GM06990 (cell line): ENCODE data around the gene FOXK1.
"Not testable (repeated sequence)": the region's sequence is repeated elsewhere in the genome, so short reads cannot be mapped to it uniquely, and the experiment has no call there.

Experiments used
- DNase-seq: peaks from one replicate; pipeline ENCODE4 v3.0.0-alpha.2; 2011; ENCODE audit not compliant: insufficient read length; ENCODE audit errors: extremely low read depth
- H3K27me3 ChIP-seq: replicated peaks from 2 replicates; pipeline ENCODE4 v1.6.0; 2011; ENCODE audit warnings: low read length; ENCODE audit not compliant: control insufficient read depth, insufficient read depth
- H3K36me3 ChIP-seq: 2 replicates; pipeline ENCODE4 v1.5.1; 2011; ENCODE audit warnings: low read length; ENCODE audit not compliant: control insufficient read depth, insufficient read depth
- H3K4me3 ChIP-seq: replicated peaks from 2 replicates; pipeline ENCODE4 v1.5.1; 2011; ENCODE audit warnings: low read depth, mild to moderate bottlenecking, control low read depth, low read length
- CTCF ChIP-seq: IDR thresholded peaks from 2 replicates; pipeline ENCODE4 v1.5.1; 2011; ENCODE audit warnings: low read length, control low read depth, mild to moderate bottlenecking, inconsistent platforms; ENCODE audit not compliant: insufficient read depth, poor library complexity, severe bottlenecking

Gene FOXK1

GRCh38 chr7:4670791-4671190, 11.3 kb upstream of the FOXK1 start:
- H3K27me3 ChIP-seq, result no peaks in the 10 kb centered on the region
- no peak overlapping the region for H3K4me3 ChIP-seq
- no peaks in the 10 kb centered on the region for H3K36me3 ChIP-seq
- no peak for DNase-seq
- no peak for TF ChIP-seq CTCF

- no peak overlapping the region for H3K4me3 ChIP-seq
- no peaks in the 10 kb centered on the region for H3K36me3 ChIP-seq
- DNase-seq, result no peak
- no peaks in the 10 kb centered on the region for H3K27me3 ChIP-seq
- TF ChIP-seq CTCF, result no peak
Measured at GRCh38 chr7:4675771-4676367, 6.2 kb upstream of the FOXK1 start.

GRCh38 chr7:4677518-4677917, 4.6 kb upstream of the FOXK1 start:
- H3K36me3 ChIP-seq, H3K4me3 ChIP-seq: not testable (repeated sequence)

GRCh38 chr7:4681218-4681851, 760 bp upstream of the FOXK1 start:
- DNase-seq, result no peak
- no peaks in the 10 kb centered on the region for H3K36me3 ChIP-seq

More at GRCh38 chr7:4677518-4677917, 4.6 kb upstream of the FOXK1 start:
- H3K27me3 ChIP-seq, DNase-seq: not testable (repeated sequence)

GRCh38 chr7:4682621-4683042, 537 bp downstream of the FOXK1 start:
- no peak for TF ChIP-seq CTCF
- Histone ChIP-seq H3K36me3 (no peaks in the 10 kb centered on the region), H3K27me3 (no peaks in the 10 kb centered on the region), H3K4me3 (peak overlapping the region; percentile 88)
- DNase-seq, result peak; percentile 58

More at GRCh38 chr7:4681218-4681851, 760 bp upstream of the FOXK1 start:
- H3K27me3 ChIP-seq, result no peaks in the 10 kb centered on the region
- TF ChIP-seq CTCF, result no peak
- peak overlapping the region; percentile 53 for H3K4me3 ChIP-seq

- H3K36me3 ChIP-seq, result no peaks in the 10 kb centered on the region
- no peak for TF ChIP-seq CTCF
- peak; percentile 49 for DNase-seq
- peak overlapping the region; percentile 88 for H3K4me3 ChIP-seq
- H3K27me3 ChIP-seq, result no peaks in the 10 kb centered on the region
Measured at GRCh38 chr7:4683043-4683883, 1.2 kb downstream of the FOXK1 start.
